Activated T-helper 1 cell treated with Interleukin-2 at 50 U/mL for 16 hours (primary cell): ENCODE data around the gene WBP1L.
"Not testable (repeated sequence)": the region's sequence is repeated elsewhere in the genome, so short reads cannot be mapped to it uniquely, and the experiment has no call there.

Source experiments
- DNase-seq: peaks from one replicate; pipeline ENCODE4 v3.0.0-alpha.2; 2020; ENCODE audit warnings: low read depth

The WBP1L gene

DNA sequence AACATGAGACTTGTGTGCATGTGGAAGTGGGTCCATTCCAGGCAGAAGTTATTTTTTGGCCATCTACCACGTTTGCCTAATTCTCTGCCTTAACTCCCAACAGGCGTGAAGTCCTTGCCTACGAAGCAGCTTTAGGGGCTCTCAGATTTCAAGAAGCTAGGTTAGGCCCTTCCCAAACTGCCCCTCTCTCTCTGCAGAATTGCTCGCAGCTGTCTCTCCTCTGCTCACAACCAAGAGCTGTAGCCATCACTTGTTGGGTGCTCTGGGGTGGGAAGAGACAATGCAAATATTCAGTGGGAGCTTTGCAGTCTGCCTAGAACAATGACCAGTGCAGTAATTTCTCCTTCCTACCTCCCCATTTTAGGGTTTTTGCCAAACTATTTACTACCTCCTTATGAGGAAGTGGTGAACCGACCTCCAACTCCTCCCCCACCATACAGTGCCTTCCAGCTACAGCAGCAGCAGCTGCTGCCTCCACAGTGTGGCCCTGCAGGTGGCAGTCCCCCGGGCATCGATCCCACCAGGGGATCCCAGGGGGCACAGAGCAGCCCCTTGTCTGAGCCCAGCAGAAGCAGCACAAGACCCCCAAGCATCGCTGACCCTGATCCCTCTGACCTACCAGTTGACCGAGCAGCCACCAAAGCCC lies 68.6 kb downstream of the WBP1L start:
- no peak for DNase-seq

- DNase-seq: no peak
These were observed 69.3 kb downstream of the WBP1L start for GRCh38 chr10:102813017-102813541.

DNA sequence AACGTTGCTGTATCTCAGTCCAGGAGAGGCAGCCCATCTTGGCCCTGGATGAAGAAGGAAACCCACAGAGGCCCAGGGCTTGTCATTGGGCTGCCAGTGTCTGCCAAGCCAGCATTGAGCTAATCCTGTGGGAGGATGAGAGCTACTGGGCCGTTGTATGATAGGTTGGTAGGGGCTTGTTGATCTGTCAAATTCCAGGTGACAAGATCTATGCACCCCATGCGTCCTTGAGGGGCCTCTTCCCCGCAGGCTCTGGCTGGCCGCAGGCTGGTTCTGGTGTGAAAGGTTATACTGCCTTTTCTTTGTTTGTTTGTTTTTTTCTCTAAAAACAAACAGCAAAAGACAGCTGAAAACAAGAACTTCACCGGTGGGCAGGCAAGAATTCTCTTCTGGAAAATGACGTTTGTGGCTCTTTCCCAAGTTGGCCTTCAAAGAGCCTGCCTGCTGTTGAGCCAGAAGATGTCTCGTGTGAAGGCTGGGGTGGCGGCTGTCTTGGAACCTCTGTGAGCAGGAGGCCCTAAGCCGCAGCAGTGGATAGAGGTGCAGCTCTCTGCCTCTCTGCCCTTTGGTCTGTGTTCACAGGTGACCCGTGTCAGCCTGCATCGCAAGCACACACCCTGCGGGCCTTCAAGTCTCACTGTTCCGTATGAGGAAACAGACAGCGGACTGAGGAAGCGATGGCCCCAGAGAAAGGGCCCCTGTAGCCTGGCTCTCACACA lies 70.1 kb downstream of the WBP1L start:
- DNase-seq: no peak

DNA sequence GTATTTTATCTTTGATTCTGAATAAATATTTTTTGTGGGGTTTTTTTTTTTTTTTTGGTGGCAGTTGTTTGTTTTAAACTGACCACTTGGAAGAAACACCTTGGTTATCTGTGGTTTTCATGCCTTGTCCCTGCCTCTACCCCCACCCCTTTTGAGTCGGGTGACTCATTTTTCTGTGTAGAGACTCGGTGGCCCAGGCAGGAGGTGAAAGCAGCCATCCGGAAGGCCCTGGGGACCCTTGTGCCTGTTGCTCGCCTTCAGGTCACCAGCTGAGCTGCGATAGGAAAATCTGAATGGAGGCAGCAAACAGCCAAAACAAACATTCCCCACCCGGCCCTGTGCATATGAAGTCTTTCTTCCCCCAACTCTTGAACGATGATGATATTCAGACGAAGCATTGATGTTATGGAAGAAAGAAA lies 70.7 kb downstream of the WBP1L start:
- no peak for DNase-seq

DNA sequence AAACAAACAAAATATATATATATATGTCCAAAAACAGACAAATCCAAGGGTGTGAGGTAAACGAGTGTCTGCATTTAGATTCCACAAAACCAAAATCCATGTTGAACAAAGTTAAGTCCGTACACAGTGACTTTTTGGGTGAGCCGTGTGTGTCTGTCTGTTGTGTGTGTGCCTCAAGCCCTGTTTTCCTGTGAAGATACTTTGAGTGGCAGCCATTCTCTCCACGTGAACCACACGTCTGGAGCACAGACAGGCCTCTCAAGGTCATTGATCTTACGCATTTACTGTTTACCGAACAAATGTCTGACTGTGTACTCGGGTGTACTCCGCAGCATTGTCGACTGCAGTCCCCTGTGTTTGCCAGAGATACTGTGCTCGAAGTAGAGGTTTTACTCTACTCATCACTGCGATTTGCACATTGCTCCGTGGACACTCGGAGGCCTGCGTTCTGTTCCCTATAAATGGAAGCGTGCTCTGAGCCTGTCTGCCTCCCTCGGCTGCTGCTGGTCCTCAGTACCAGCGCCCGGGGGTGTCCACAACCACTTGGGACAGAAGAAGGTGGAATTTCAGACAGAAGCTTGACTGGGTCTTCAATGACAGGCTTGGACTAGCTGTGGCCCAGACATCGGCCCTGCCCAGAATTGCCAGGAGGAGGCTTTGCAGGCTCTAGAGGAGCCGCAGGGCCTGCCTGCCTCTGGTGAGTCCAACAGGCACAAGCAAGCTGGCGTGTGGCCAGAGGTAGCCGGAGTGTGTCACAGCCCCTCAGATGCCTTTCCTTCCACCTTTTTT lies 71.3 kb downstream of the WBP1L start:
- DNase-seq: no peak

GRCh38 chr10:102815790-102816549 lies 72.2 kb downstream of the WBP1L start:
- DNase-seq: no peak

- DNase-seq: no peak
These were observed 73.4 kb downstream of the WBP1L start for GRCh38 chr10:102817175-102817574.

DNA sequence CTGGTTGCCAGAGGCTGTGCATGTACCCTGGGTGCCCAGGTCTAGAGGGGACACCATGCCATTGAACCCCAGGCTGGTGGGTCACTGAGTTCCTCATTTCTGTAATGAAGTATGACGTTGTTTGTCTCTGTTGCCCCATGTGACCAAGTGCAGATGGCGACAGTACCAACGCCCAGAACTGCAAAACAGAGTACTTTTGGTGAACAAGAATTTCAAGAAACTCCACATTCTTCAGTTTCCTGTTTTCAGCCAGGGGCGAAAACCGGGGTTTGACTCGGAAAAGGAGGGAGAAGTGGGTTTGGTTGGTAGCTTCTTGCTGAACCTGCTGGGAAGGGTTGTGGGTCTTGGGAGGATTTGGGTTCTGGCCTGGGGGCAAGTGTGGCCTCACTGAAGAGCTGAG lies 75.3 kb downstream of the WBP1L start:
- no peak for DNase-seq

DNA sequence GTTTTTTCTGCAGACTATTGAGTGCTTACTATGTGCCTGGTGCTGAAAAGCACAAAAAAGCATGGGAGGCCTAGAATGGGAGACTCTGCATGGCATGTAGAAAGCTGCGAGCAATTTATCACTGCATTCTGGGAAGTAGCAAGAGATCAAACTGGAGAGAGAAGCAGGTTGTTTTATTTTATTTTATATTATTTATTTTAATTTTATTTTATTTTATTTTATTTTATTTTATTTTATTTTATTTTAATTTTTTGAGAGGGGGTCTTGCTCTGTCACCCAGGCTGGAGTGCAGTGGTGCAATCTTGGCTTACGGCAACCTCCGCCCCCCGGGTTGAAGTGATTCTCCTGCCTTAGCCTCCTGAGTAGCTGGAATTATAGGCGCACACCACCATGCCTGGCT lies 76.3 kb downstream of the WBP1L start:
- not testable (repeated sequence) for DNase-seq

- DNase-seq: no peak
These were observed 78.5 kb downstream of the WBP1L start for GRCh38 chr10:102822222-102822621.

DNA sequence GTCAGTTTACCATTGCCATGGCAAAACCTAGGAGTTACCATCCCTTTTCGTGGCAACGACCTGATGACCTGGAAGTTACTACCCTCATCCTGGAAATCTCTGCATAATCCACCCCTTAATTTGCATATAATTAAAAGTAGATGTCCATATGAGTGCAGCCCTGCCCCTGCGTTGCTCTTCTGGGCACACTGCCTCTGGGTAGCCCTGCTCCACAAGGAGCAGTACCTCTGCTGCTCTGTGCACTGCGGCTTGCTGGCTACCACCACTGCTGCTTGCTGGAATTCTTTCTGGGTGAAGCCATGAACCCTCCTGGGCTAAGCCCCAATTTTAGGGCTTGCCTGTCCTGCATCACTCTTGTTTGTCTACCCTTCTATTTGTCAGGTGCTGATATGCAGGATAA lies 80.9 kb downstream of the WBP1L start:
- DNase-seq: no peak

DNA sequence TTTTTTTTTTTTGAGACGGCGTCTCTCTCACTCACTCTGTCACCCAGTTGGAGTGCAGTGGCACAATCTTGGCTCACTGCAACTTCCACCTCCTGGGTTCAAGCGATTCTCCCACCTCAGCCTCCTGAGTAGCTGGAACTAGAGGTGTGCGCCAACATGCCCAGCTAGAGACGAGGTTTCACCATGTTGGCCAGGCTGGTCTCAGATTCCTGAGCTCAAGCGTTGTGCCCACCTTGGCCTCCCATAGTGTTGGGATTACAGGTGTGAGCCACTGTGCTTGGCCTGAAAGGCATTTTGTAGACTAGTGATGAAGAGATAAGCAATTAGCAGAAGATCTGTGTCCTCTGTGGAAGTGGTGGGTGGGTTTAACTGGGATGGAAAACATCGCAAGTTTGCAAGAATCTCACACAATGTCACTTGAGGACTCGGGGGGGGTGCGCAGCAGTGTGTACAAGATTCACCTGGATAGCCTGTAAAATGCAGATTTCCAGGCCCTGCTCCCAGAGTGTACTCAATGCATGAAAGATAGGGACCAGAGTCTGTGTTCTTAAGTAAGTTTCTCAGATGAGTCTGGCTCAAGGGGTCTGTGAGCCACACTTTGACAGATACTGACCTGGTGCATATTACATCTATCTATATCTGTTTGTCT lies 82.5 kb downstream of the WBP1L start:
- DNase-seq: no peak

DNA sequence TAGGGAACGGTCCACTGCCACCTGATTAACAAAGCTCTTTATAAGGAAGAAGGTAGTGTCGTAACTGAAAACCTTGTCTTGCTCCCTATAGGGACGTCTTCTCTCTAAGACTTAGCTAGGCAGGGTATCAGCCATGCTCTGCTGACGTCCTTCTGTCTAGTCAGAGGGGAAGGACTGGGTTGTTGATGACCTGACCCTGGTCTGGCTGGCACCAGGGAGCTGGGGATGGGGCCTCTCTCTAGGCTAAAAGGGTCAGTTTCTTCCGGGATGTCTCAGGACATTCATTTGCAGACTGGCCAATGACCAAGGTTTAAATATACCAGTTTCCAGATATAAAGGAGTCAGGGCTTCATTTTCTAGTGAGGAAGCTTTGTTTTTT lies 83.8 kb downstream of the WBP1L start:
- DNase-seq: no peak

DNA sequence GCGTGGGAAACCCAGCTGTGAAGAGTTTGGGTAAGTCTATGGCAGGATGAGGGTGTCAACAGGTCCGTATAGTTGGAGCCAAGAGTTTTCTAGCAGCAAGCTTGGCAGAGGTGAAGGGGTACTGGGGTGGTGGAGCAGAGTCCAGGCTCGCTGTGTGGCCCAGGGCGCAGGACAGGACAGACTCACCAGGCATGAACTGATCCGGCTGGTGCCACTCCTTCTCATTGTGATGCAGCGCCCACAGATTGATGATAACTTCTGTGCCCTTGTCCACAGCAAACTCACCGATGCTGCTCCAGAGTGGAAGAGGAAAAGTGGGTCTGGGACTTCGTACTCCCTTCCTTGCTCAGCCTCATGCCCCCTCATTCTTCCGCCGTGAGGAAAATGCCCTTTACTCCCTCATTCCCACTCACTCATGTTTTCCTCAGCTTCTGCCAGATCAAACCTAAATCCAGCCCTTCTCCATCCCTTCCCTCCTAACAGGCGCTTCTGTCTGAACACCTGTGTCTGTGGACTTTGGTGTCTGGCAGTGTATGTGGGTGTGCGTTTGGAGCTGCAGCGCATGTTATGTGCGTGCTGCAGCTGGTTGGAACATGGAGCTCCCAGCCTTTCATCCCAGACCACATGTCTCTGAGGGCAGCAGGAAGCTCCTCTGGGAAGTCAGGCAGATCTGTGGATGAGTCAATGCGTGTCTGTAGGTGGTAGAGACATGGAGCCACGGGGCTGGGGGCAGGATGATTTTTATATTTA lies 87.7 kb downstream of the WBP1L start:
- DNase-seq: no peak

DNA sequence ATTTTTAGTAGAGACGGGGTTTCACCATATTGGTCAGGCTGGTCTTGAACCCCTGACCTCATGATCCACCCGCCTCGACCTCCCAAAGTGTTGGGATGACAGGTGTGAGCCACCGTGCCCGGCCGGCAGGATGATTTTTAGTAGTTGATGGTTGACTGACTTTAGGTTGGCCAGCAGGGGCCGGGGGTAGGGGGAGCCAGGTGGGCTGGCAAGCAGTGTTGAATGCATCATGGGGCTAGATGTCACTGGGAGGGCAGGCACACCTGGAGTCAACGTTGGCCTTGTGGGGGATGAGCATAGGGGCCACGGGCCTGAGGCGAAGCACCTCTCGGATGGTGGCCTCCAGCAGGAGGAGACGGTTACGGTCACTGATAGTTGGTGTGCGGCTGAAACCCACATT lies 88.5 kb downstream of the WBP1L start:
- DNase-seq: no peak

DNA sequence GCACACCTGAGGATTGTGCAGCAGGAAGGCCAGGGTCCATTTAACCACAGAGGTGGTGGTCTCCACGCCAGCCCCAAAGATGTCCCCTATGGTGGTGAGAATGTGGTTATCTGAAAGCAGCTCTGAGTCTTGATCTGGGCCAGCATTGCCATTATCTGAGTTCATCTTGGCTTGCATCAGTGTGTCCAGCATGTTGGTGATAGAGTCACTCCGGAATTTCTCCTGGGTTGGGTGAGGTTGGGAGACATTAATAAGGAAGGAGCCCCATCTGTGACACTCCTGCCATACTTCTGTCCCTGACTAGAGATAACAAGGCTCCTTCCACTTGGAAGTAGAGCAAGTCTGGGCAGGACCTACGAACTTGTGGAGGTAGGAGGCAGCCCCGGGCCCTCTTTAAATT lies 89.2 kb downstream of the WBP1L start:
- no peak for DNase-seq

- DNase-seq: no peak
These were observed 90.4 kb downstream of the WBP1L start for GRCh38 chr10:102834143-102834542.

- peak; percentile 45 for DNase-seq
These were observed 91.3 kb downstream of the WBP1L start for GRCh38 chr10:102835007-102835482.

GRCh38 chr10:102837230-102837721 lies 93.5 kb downstream of the WBP1L start, which contains the start of gene CYP17A1:
Gene CYP17A1 (minus strand): TSS chr10:102837413. CDS start chr10:102837361, 52 bp downstream.
- DNase-seq: no peak

DNA sequence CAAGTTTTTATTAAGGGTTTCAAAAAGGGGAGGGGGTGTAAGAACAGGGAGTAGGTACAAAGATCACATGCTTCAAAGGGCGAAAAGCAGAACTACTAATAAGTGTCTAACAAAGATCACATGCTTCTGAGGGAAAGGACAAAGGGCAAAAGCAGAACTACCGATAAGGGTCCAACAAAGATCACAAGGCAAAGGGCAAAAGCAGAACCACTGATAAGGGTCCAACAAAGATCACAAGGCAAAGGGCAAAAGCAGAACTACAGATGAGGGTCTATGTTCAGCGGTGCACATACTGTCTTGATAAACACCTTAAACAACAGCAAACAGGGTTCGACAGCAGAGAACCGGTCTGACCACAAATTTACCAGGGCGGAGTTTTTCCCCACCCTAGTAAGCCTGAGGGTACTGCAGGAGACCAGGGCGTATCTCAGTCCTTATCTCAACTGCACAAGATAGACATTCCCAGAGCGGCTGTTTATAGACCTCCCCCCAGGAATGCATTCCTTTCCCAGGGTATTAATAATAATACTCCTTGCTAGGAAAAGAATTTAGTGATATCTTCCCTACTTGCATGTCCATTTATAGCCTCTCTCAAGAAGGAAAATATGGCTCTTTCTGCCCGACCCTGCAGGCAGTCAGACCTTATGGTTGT lies 94.7 kb downstream of the WBP1L start:
- DNase-seq: not testable (repeated sequence)
